Ovary (tissue), 3 donors: ENCODE measurements around the gene ENG.
"Not testable (repeated sequence)": the region's sequence is repeated elsewhere in the genome, so short reads cannot be mapped to it uniquely, and the experiment has no call there.

Experiments
- CTCF ChIP-seq, 3 donors: fragments of 450-650 bp in 2 of 3; fragments of 200-600 bp in 1 of 3; IDR thresholded peaks; one replicate each; pipeline versions ENCODE4 v1.5.1 to v1.8.0; 2016 to 2022; ENCODE audit warnings: antibody characterized with exemption in 3 of 3, mild to moderate bottlenecking in 1 of 3
- EP300 ChIP-seq: sonication (generic); formaldehyde crosslinking; IDR thresholded peaks from one replicate; pipeline ENCODE4 v1.6.1; 2017; ENCODE audit warnings: antibody characterized with exemption
- POLR2A ChIP-seq: fragments of 450-650 bp; IDR thresholded peaks from one replicate; pipeline ENCODE4 v1.6.1; 2017; ENCODE audit warnings: antibody characterized with exemption, mild to moderate bottlenecking, moderate library complexity
- donor health status: DM: no; HTN: no; CAD: no.

- not testable (repeated sequence) for TF ChIP-seq CTCF (IDR thresholded peaks at IDR 0.05); POLR2A; EP300
These were observed 73.5 kb downstream of the ENG start for GRCh38 chr9:127780909-127781308.
